Vagina (tissue), 2 donors: ENCODE results near the gene FBXL16. TPM values are rescaled to one million over a fixed set of nuclear protein-coding genes. Genes with fewer than 3 reads are reported as not detected.

Source experiments
- DNase-seq, 2 donors: peaks; one replicate each; pipeline ENCODE4 v3.0.0-alpha.2; 2017; ENCODE audit errors: extremely low spot score in 2 of 2
- H3K27ac ChIP-seq: fragments of 200-600 bp; sonication (generic); one replicate; pipeline ENCODE4 v1.5.1; 2019
- H3K27me3 ChIP-seq: fragments of 200-600 bp; sonication (generic); one replicate; pipeline ENCODE4 v1.5.1; 2019
- H3K36me3 ChIP-seq, 2 donors: fragments of 200-600 bp; sonication (generic); one replicate each; pipeline ENCODE4 v1.5.1; 2017 to 2019
- H3K4me1 ChIP-seq: fragments of 200-600 bp; sonication (generic); one replicate; pipeline ENCODE4 v1.5.1; 2019
- H3K4me3 ChIP-seq, 2 donors: fragments of 200-600 bp; sonication (generic); 1 replicate in 1 of 2; 2 replicates in 1 of 2; pipeline ENCODE4 v1.5.1; 2016 to 2019
- H3K9me3 ChIP-seq: fragments of 200-600 bp; sonication (generic); one replicate; pipeline ENCODE4 v1.5.1; 2019
- CTCF ChIP-seq, 3 experiments: fragments of 450-650 bp in 2 of 3; fragments of 200-600 bp in 1 of 3; sonication (generic) in 1 of 3; IDR thresholded peaks; one replicate each; pipeline ENCODE4 v1.5.1; 2017 to 2019; ENCODE audit warnings: antibody characterized with exemption in 3 of 3, mild to moderate bottlenecking in 2 of 3, moderate library complexity in 2 of 3
- POLR2A ChIP-seq, 2 donors: fragments of 450-650 bp; IDR thresholded peaks; one replicate each; pipeline ENCODE4 v1.6.1; 2017; ENCODE audit warnings: antibody characterized with exemption in 2 of 2, mild to moderate bottlenecking in 2 of 2, moderate library complexity in 2 of 2
- POLR2AphosphoS5 ChIP-seq, 2 donors: sonication (generic); formaldehyde crosslinking; IDR thresholded peaks; one replicate each; pipeline ENCODE4 v1.9.0; 2017; ENCODE audit warnings: antibody characterized with exemption in 2 of 2, mild to moderate bottlenecking in 2 of 2, low read depth in 1 of 2; ENCODE audit not compliant: insufficient read depth in 1 of 2
- intact Hi-C: fragments of 100-400 bp; cut with DNase I; formaldehyde crosslinking; loops from one replicate; pipeline ENCODE4 v1.15.1; 2023
- total RNA-seq: library from RNA; depleted of rRNA; stranded (reverse); fragments of >200 nt; gene quantifications from one replicate; pipeline ENCODE4 v1.2.3, GENCODE V29; 2016

Gene FBXL16
- total RNA-seq, 1 donor from 2014 or later, result 4.4 TPM

GRCh38 chr16:730666-731509 lies 25.3 kb upstream of the FBXL16 start:
- intact Hi-C loops, result no loop called here
- TF ChIP-seq POLR2AphosphoS5 (IDR thresholded peaks at IDR 0.05; ENCODE audit: insufficient read depth in 1 of 2, low read depth in 1 of 2) (no peak), CTCF (IDR thresholded peaks at IDR 0.05) (no peak), POLR2A (IDR thresholded peaks at IDR 0.05) (no peak)
- no peak overlapping the region for H3K4me3 ChIP-seq
- H3K4me1 ChIP-seq, result peaks cover 31% of the 10 kb centered on the region
- H3K36me3 ChIP-seq, result peaks cover 0 to 29% of the 10 kb centered on the region in 2 donors
- no peaks in the 10 kb centered on the region for H3K9me3 ChIP-seq
- H3K27me3 ChIP-seq, result no peaks in the 10 kb centered on the region
- DNase-seq, result no peak
- H3K27ac ChIP-seq, result no peak overlapping the region

GRCh38 chr16:729768-730665 lies 24.4 kb upstream of the FBXL16 start:
- intact Hi-C loops, result no loop called here
- Histone ChIP-seq H3K27ac (no peak overlapping the region), H3K27me3 (no peaks in the 10 kb centered on the region), H3K36me3 (peaks cover 0 to 20% of the 10 kb centered on the region in 2 donors), H3K4me1 (peaks cover 31% of the 10 kb centered on the region), H3K9me3 (no peaks in the 10 kb centered on the region), H3K4me3 (no peak overlapping the region)
- no peak for DNase-seq
- TF ChIP-seq POLR2A (IDR thresholded peaks at IDR 0.05), result no peak
- TF ChIP-seq CTCF (IDR thresholded peaks at IDR 0.05), result no peak
- TF ChIP-seq POLR2AphosphoS5 (IDR thresholded peaks at IDR 0.05; ENCODE audit: insufficient read depth in 1 of 2, low read depth in 1 of 2), result no peak

GRCh38 chr16:728890-729744 lies 23.5 kb upstream of the FBXL16 start:
- H3K4me1 ChIP-seq, result peaks cover 31% of the 10 kb centered on the region
- no peak for DNase-seq
- TF ChIP-seq CTCF (IDR thresholded peaks at IDR 0.05) (no peak), POLR2AphosphoS5 (IDR thresholded peaks at IDR 0.05; ENCODE audit: insufficient read depth in 1 of 2, low read depth in 1 of 2) (no peak), POLR2A (IDR thresholded peaks at IDR 0.05) (no peak)
- H3K36me3 ChIP-seq, result peaks cover 0 to 13% of the 10 kb centered on the region in 2 donors
- intact Hi-C loops, result no loop called here
- no peaks in the 10 kb centered on the region for H3K9me3 ChIP-seq
- H3K27ac ChIP-seq, result no peak overlapping the region
- no peaks in the 10 kb centered on the region for H3K27me3 ChIP-seq
- peak overlapping the region in 1 of 2 donors; percentile 54 for H3K4me3 ChIP-seq

- no peaks in the 10 kb centered on the region for H3K27me3 ChIP-seq
- H3K36me3 ChIP-seq, result peaks cover 0 to 5% of the 10 kb centered on the region in 2 donors
- intact Hi-C loops, result no loop called here
- H3K4me3 ChIP-seq, result peak overlapping the region; percentile 48 to 54
- TF ChIP-seq POLR2A (IDR thresholded peaks at IDR 0.05) (no peak), CTCF (IDR thresholded peaks at IDR 0.05) (no peak), POLR2AphosphoS5 (IDR thresholded peaks at IDR 0.05; ENCODE audit: insufficient read depth in 1 of 2, low read depth in 1 of 2) (no peak)
- H3K4me1 ChIP-seq, result peaks cover 31% of the 10 kb centered on the region
- no peak for DNase-seq
- no peaks in the 10 kb centered on the region for H3K9me3 ChIP-seq
- no peak overlapping the region for H3K27ac ChIP-seq
Observed at GRCh38 chr16:728131-728889, 22.7 kb upstream of the FBXL16 start.
